ENCODE data around the gene DLG2. TPM values are rescaled to one million over a fixed set of nuclear protein-coding genes. Genes with fewer than 3 reads are reported as not detected.

The DLG2 gene
- total RNA-seq, 4 donors from 2014 or later, result 1.3 to 4.7 (median 2.4) TPM

- Histone ChIP-seq H3K9me3 (no peaks in the 10 kb centered on the region), H3K4me1 (no peaks in the 10 kb centered on the region), H3K4me3 (no peak overlapping the region), H3K36me3 (no peaks in the 10 kb centered on the region), H3K27me3 (no peaks in the 10 kb centered on the region), H3K27ac (no peak overlapping the region)
- TF ChIP-seq CTCF (IDR thresholded peaks at IDR 0.05 in 4 of 5, conservative IDR thresholded peaks at IDR 0.05 in 1 of 5), result no peak
- TF ChIP-seq POLR2A (IDR thresholded peaks at IDR 0.05), result no peak
- ATAC-seq (no peak), DNase-seq (no peak)
- intact Hi-C loops (cut with DNase I; ENCODE audit: low total_unique reads), result no loop called here
- in situ Hi-C loops (cut with MboI; ENCODE audit: low sequenced_read_pairs in 4 of 4), result no loop called here
Observed at GRCh38 chr11:84981301-84981700, 645.8 kb downstream of the DLG2 start.

- intact Hi-C loops (cut with DNase I; ENCODE audit: low total_unique reads), result no loop called here
- no peak overlapping the region for H3K4me3 ChIP-seq
- H3K27ac ChIP-seq, result no peak overlapping the region
- in situ Hi-C loops (cut with MboI; ENCODE audit: low sequenced_read_pairs in 4 of 4), result no loop called here
- no peak for DNase-seq
- no peak for ATAC-seq
- H3K27me3 ChIP-seq, result no peaks in the 10 kb centered on the region
- no peaks in the 10 kb centered on the region for H3K36me3 ChIP-seq
- no peaks in the 10 kb centered on the region for H3K4me1 ChIP-seq
- no peaks in the 10 kb centered on the region for H3K9me3 ChIP-seq
- TF ChIP-seq POLR2A (IDR thresholded peaks at IDR 0.05), result no peak
- no peak for TF ChIP-seq CTCF (IDR thresholded peaks at IDR 0.05 in 4 of 5, conservative IDR thresholded peaks at IDR 0.05 in 1 of 5)
Observed at GRCh38 chr11:84969103-84969502, 658.0 kb downstream of the DLG2 start.

- in situ Hi-C loops (cut with MboI; ENCODE audit: low sequenced_read_pairs in 4 of 4), result no loop called here
- H3K36me3 ChIP-seq, result no peaks in the 10 kb centered on the region
- ATAC-seq, result no peak
Observed at GRCh38 chr11:84965484-84965883, 661.7 kb downstream of the DLG2 start.

GRCh38 chr11:84963240-84963639 is 663.9 kb downstream of the DLG2 start:
- H3K36me3 ChIP-seq, result no peaks in the 10 kb centered on the region
- ATAC-seq (no peak), DNase-seq (no peak)
- no peaks in the 10 kb centered on the region for H3K4me1 ChIP-seq
- no peaks in the 10 kb centered on the region for H3K27me3 ChIP-seq
- TF ChIP-seq POLR2A (IDR thresholded peaks at IDR 0.05) (no peak), CTCF (IDR thresholded peaks at IDR 0.05 in 4 of 5, conservative IDR thresholded peaks at IDR 0.05 in 1 of 5) (no peak)
- H3K27ac ChIP-seq, result no peak overlapping the region
- intact Hi-C loops (cut with DNase I; ENCODE audit: low total_unique reads), result no loop called here
- no peaks in the 10 kb centered on the region for H3K9me3 ChIP-seq
- H3K4me3 ChIP-seq, result no peak overlapping the region
- in situ Hi-C loops (cut with MboI; ENCODE audit: low sequenced_read_pairs in 4 of 4), result no loop called here

More at GRCh38 chr11:84965484-84965883, 661.7 kb downstream of the DLG2 start:
- no peak for TF ChIP-seq CTCF (IDR thresholded peaks at IDR 0.05 in 4 of 5, conservative IDR thresholded peaks at IDR 0.05 in 1 of 5)
- TF ChIP-seq POLR2A (IDR thresholded peaks at IDR 0.05), result no peak
- Histone ChIP-seq H3K27ac (no peak overlapping the region), H3K4me1 (no peaks in the 10 kb centered on the region), H3K4me3 (no peak overlapping the region), H3K9me3 (no peaks in the 10 kb centered on the region), H3K27me3 (no peaks in the 10 kb centered on the region)
- intact Hi-C loops (cut with DNase I; ENCODE audit: low total_unique reads), result no loop called here
- no peak for DNase-seq

GRCh38 chr11:84962018-84962417 is 665.1 kb downstream of the DLG2 start:
- Histone ChIP-seq H3K27ac (no peak overlapping the region), H3K4me3 (no peak overlapping the region), H3K27me3 (no peaks in the 10 kb centered on the region), H3K4me1 (no peaks in the 10 kb centered on the region), H3K9me3 (no peaks in the 10 kb centered on the region), H3K36me3 (no peaks in the 10 kb centered on the region)
- no peak for ATAC-seq
- TF ChIP-seq POLR2A (IDR thresholded peaks at IDR 0.05) (no peak), CTCF (IDR thresholded peaks at IDR 0.05 in 4 of 5, conservative IDR thresholded peaks at IDR 0.05 in 1 of 5) (no peak)
- in situ Hi-C loops (cut with MboI; ENCODE audit: low sequenced_read_pairs in 4 of 4) (no loop called here), intact Hi-C loops (cut with DNase I; ENCODE audit: low total_unique reads) (no loop called here)
- no peak for DNase-seq
